WTC11 (cell line): ENCODE results near the gene ATP1A4. TPM values are rescaled to one million over a fixed set of nuclear protein-coding genes. Genes with fewer than 3 reads are reported as not detected.

Experiments
- ATAC-seq: fragments of 200-7000 bp; cut with Tn5 transposase; 2 replicates; pipeline ENCODE4 v1.10.0; 2021; ENCODE audit warnings: mild to moderate bottlenecking, moderate library complexity
- CTCF ChIA-PET: fragments of 300-600 bp; sonication (Branson Sonifier 250); formaldehyde crosslinking; loops from one replicate; lab custom pipeline; 2021; ENCODE audit warnings: antibody characterized with exemption; lab: Charles Lee
- POLR2A ChIA-PET: fragments of 350-600 bp; sonication (Branson Sonifier 250); formaldehyde crosslinking; loops from one replicate; lab custom pipeline; 2021; ENCODE audit warnings: antibody characterized with exemption; lab: Charles Lee
- DNase-seq: peaks from one replicate; pipeline ENCODE4 v3.0.0; 2021; ENCODE audit warnings: low spot score
- H3K27ac Mint-ChIP-seq: 2 replicates; pipeline ENCODE4 v1.8.0; 2021; ENCODE audit warnings: mixed read lengths
- H3K27me3 Mint-ChIP-seq: 2 replicates; pipeline ENCODE4 v1.8.0; 2021; ENCODE audit warnings: low read depth, mild to moderate bottlenecking, moderate library complexity, mixed read lengths
- H3K36me3 Mint-ChIP-seq: 2 replicates; pipeline ENCODE4 v1.8.0; 2021; ENCODE audit warnings: mixed read lengths
- H3K4me1 Mint-ChIP-seq: 2 replicates; pipeline ENCODE4 v1.8.0; 2022; ENCODE audit warnings: mixed read lengths
- H3K4me3 Mint-ChIP-seq: 2 replicates; pipeline ENCODE4 v1.8.0; 2021; ENCODE audit warnings: mild to moderate bottlenecking, moderate library complexity, mixed read lengths
- H3K9me3 Mint-ChIP-seq: 2 replicates; pipeline ENCODE4 v1.8.0; 2021; ENCODE audit warnings: mixed read lengths
- CREB1 ChIP-seq: sonication (generic); formaldehyde crosslinking; IDR thresholded peaks from 2 replicates; pipeline ENCODE4 v1.8.0; 2023; ENCODE audit warnings: mild to moderate bottlenecking, missing genetic modification reagents
- CREM ChIP-seq: sonication (generic); formaldehyde crosslinking; IDR thresholded peaks from 2 replicates; pipeline ENCODE4 v1.8.1; 2022; ENCODE audit warnings: mild to moderate bottlenecking, missing genetic modification reagents, moderate library complexity
- CTCF ChIP-seq: fragments of 200-600 bp; IDR thresholded peaks from 2 replicates; pipeline ENCODE4 v1.8.0; 2022; ENCODE audit warnings: antibody characterized with exemption
- ESRRA ChIP-seq: sonication (generic); formaldehyde crosslinking; IDR thresholded peaks from 2 replicates; pipeline ENCODE4 v1.8.1; 2022; ENCODE audit warnings: mild to moderate bottlenecking, missing genetic modification reagents, borderline replicate concordance
- ETV6 ChIP-seq: sonication (generic); formaldehyde crosslinking; IDR thresholded peaks from 2 replicates; pipeline ENCODE4 v1.8.1; 2022; ENCODE audit warnings: mild to moderate bottlenecking, missing genetic modification reagents
- HMGA2 ChIP-seq: fragments of 250-450 bp; sonication (Bioruptor Pico); IDR thresholded peaks from 2 replicates; pipeline ENCODE4 v1.4.0; 2021; ENCODE audit warnings: mild to moderate bottlenecking, moderate library complexity
- JUN ChIP-seq: sonication (generic); formaldehyde crosslinking; IDR thresholded peaks from 2 replicates; pipeline ENCODE4 v1.8.0; 2023; ENCODE audit warnings: mild to moderate bottlenecking, missing genetic modification reagents
- MAX ChIP-seq: sonication (generic); formaldehyde crosslinking; IDR thresholded peaks from 2 replicates; pipeline ENCODE4 v1.8.0; 2022; ENCODE audit warnings: mild to moderate bottlenecking, missing genetic modification reagents
- MYBL2 ChIP-seq: sonication (generic); formaldehyde crosslinking; IDR thresholded peaks from 2 replicates; pipeline ENCODE4 v1.8.1; 2023; ENCODE audit warnings: mild to moderate bottlenecking, moderate library complexity, missing genetic modification reagents
- NFE2L1 ChIP-seq: sonication (generic); formaldehyde crosslinking; IDR thresholded peaks from 2 replicates; pipeline ENCODE4 v1.8.1; 2023; ENCODE audit warnings: missing genetic modification reagents
- NFYB ChIP-seq: sonication (generic); formaldehyde crosslinking; conservative IDR thresholded peaks from 2 replicates; pipeline ENCODE4 v1.8.0; 2022; ENCODE audit warnings: low read depth, missing genetic modification reagents
- ZNF232 ChIP-seq: sonication (generic); formaldehyde crosslinking; IDR thresholded peaks from 2 replicates; pipeline ENCODE4 v1.8.0; 2022; ENCODE audit warnings: mild to moderate bottlenecking, missing genetic modification reagents
- ZNF263 ChIP-seq: sonication (generic); formaldehyde crosslinking; IDR thresholded peaks from 2 replicates; pipeline ENCODE4 v1.8.1; 2022; ENCODE audit warnings: low read depth, mild to moderate bottlenecking, moderate library complexity, missing genetic modification reagents
- ZNF416 ChIP-seq: fragments of 250-450 bp; sonication (Bioruptor Pico); IDR thresholded peaks from 2 replicates; pipeline ENCODE4 v1.9.0; 2021; ENCODE audit warnings: mild to moderate bottlenecking, inconsistent platforms
- ZNF423 ChIP-seq: fragments of 250-450 bp; sonication (Bioruptor Pico); IDR thresholded peaks from 2 replicates; pipeline ENCODE4 v2.1.2; 2022; ENCODE audit warnings: mild to moderate bottlenecking, moderate library complexity
- ZNF532 ChIP-seq: fragments of 250-450 bp; sonication (Bioruptor Pico); IDR thresholded peaks from 2 replicates; pipeline ENCODE4 v1.9.0; 2021; ENCODE audit warnings: mild to moderate bottlenecking, borderline replicate concordance
- total RNA-seq: library from RNA; stranded (reverse); gene quantifications from 3 replicates; pipeline ENCODE4 v1.2.3, GENCODE V29; 2021
- TF ChIP-seq, protein P1 (sequence below): sonication (generic); formaldehyde crosslinking; IDR thresholded peaks from 2 replicates; pipeline ENCODE4 v1.8.0; 2023; ENCODE audit warnings: missing genetic modification reagents, mild to moderate bottlenecking, borderline replicate concordance
- TF ChIP-seq, protein P2 (sequence below): sonication (generic); formaldehyde crosslinking; IDR thresholded peaks from 2 replicates; pipeline ENCODE4 v1.8.0; 2023; ENCODE audit warnings: missing genetic modification reagents

Gene ATP1A4
- total RNA-seq, 1 experiment from 2014 or later = 0.37 TPM

DNA sequence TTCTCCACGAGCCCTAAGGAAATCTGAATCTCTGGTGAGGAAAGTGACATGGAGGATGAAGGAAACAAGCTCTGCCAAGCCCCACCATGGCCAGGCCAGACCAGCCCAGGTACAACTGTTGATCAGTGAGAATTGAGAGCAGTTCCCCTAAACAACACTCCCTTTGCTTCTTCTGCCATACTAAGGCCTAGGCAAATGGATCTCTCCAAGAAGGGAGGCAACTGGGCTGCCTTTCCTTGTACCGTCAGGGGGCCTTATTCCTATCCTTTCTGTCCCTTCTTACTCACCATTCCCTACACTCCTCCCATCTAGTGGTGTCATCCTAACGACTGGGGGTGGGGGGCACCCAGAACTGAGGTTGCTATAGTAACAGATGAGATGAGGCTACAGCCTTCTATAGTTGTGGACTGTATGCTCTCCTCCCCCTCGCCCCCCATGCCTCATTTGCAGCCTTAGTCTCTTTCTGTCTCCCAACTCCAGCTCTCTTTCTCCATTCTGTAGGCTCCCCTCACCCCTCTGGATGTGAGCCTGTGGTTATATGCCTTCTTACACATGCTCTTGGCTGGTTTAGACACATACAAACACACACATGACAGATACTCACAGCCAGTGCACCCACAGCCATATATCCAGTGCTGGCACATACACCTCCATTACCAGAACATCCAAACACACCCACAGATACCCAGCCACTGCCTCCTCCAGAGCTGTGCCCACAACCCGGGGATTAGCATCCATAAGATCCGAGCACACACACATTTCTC lies 57.3 kb downstream of the ATP1A4 start:
- peaks cover 64% of the 10 kb centered on the region for H3K4me1 Mint-ChIP-seq
- CTCF ChIA-PET = interaction anchor here (0.9 to 8.9 kb wide), 12 partner anchors 11 to 123 kb away, joined by 3 to 85 read pairs (median 6); no protein-coding TSS in a partner anchor

More for the DNA sequence above, 57.3 kb downstream of the ATP1A4 start:
- no peaks in the 10 kb centered on the region; the same call in 1 of the 2 replicates for H3K27me3 Mint-ChIP-seq
- H3K9me3 Mint-ChIP-seq = no peaks in the 10 kb centered on the region
- DNase-seq (no peak), ATAC-seq (no peak)
- H3K27ac Mint-ChIP-seq = peak overlapping the region; percentile 42; the same call in 1 of the 2 replicates
- peaks cover 33% of the 10 kb centered on the region for H3K36me3 Mint-ChIP-seq
- no peak overlapping the region for H3K4me3 Mint-ChIP-seq
- no peak for TF ChIP-seq ZNF532 (CRISPR knock-in tag)
- TF ChIP-seq CREB1 (CRISPR knock-in tag) = no peak
- TF ChIP-seq ZNF263 (CRISPR knock-in tag) = no peak
- no peak for TF ChIP-seq ESRRA (CRISPR knock-in tag)
- TF ChIP-seq, protein P1, sequence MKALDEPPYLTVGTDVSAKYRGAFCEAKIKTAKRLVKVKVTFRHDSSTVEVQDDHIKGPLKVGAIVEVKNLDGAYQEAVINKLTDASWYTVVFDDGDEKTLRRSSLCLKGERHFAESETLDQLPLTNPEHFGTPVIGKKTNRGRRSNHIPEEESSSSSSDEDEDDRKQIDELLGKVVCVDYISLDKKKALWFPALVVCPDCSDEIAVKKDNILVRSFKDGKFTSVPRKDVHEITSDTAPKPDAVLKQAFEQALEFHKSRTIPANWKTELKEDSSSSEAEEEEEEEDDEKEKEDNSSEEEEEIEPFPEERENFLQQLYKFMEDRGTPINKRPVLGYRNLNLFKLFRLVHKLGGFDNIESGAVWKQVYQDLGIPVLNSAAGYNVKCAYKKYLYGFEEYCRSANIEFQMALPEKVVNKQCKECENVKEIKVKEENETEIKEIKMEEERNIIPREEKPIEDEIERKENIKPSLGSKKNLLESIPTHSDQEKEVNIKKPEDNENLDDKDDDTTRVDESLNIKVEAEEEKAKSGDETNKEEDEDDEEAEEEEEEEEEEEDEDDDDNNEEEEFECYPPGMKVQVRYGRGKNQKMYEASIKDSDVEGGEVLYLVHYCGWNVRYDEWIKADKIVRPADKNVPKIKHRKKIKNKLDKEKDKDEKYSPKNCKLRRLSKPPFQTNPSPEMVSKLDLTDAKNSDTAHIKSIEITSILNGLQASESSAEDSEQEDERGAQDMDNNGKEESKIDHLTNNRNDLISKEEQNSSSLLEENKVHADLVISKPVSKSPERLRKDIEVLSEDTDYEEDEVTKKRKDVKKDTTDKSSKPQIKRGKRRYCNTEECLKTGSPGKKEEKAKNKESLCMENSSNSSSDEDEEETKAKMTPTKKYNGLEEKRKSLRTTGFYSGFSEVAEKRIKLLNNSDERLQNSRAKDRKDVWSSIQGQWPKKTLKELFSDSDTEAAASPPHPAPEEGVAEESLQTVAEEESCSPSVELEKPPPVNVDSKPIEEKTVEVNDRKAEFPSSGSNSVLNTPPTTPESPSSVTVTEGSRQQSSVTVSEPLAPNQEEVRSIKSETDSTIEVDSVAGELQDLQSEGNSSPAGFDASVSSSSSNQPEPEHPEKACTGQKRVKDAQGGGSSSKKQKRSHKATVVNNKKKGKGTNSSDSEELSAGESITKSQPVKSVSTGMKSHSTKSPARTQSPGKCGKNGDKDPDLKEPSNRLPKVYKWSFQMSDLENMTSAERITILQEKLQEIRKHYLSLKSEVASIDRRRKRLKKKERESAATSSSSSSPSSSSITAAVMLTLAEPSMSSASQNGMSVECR (CRISPR knock-in tag) = no peak
- TF ChIP-seq MAX (CRISPR knock-in tag) = no peak
- no peak for TF ChIP-seq ZNF232 (CRISPR knock-in tag)
- TF ChIP-seq, protein P2, sequence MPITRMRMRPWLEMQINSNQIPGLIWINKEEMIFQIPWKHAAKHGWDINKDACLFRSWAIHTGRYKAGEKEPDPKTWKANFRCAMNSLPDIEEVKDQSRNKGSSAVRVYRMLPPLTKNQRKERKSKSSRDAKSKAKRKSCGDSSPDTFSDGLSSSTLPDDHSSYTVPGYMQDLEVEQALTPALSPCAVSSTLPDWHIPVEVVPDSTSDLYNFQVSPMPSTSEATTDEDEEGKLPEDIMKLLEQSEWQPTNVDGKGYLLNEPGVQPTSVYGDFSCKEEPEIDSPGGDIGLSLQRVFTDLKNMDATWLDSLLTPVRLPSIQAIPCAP (CRISPR knock-in tag) = no peak
- no peak for TF ChIP-seq HMGA2 (CRISPR knock-in tag)
- no peak for TF ChIP-seq CTCF
- no peak for TF ChIP-seq CREM (CRISPR knock-in tag)
- no peak for TF ChIP-seq NFE2L1 (CRISPR knock-in tag)
- no peak for TF ChIP-seq ETV6 (CRISPR knock-in tag)
- no peak for TF ChIP-seq MYBL2 (CRISPR knock-in tag)
- no peak for TF ChIP-seq JUN (CRISPR knock-in tag)
- TF ChIP-seq ZNF423 (CRISPR knock-in tag) = no peak
- no peak for TF ChIP-seq ZNF416
- TF ChIP-seq NFYB (CRISPR knock-in tag) = no peak
- POLR2A ChIA-PET = interaction anchor here (0.8 to 1.0 kb wide), 2 partner anchors 13 to 40 kb away, joined by 3 to 4 read pairs; no protein-coding TSS in a partner anchor
